IMR-90 (cell line): ENCODE measurements around the gene CDCA4. TPM values are rescaled to one million over a fixed set of nuclear protein-coding genes. Genes with fewer than 3 reads are reported as not detected.
A peak's percentile ranks its signal among the peaks of the same experiment; 100 is the strongest.

Experiments used
- CTCF ChIP-seq: conservative IDR thresholded peaks from 2 replicates; pipeline ENCODE4 v1.5.1; 2012; ENCODE audit warnings: mild to moderate bottlenecking, low read depth, low read length, improper control_type of control experiment
- MXI1 ChIP-seq: IDR thresholded peaks from 2 replicates; pipeline ENCODE4 v1.6.1; 2012; ENCODE audit warnings: low read depth, mild to moderate bottlenecking, low read length, moderate library complexity, borderline replicate concordance
- NFE2L2 ChIP-seq: fragments of 150-350 bp; IDR thresholded peaks from 2 replicates; pipeline ENCODE4 v1.6.1; 2016; ENCODE audit warnings: low read depth, mild to moderate bottlenecking, low read length
- polyA plus RNA-seq, 3 experiments: library from polyadenylated mRNA; depleted of rRNA; stranded (reverse); fragments of >200 nt; gene quantifications; 2 replicates each; pipeline ENCODE4 v1.2.3, GENCODE V29; 2012; ENCODE audit warnings: low replicate concordance in 1 of 3
- total RNA-seq: library from RNA; depleted of rRNA; stranded (reverse); fragments of >200 nt; gene quantifications from 2 replicates; pipeline ENCODE4 v1.2.3, GENCODE V29; 2012

The CDCA4 gene
- total and polyA plus RNA-seq, 2 of the 4 experiments (the other 2 are of a cell fraction): 17.7 to 18.6 TPM

- TF ChIP-seq NFE2L2: no peak
- TF ChIP-seq MXI1: no peak
- TF ChIP-seq CTCF: peak; percentile 97
These were observed 44.5 kb downstream of the CDCA4 start (continued) for GRCh38 chr14:104976198-104977007.
